IMR-90 (cell line): ENCODE results near the gene HNRNPLL. TPM values are rescaled to one million over a fixed set of nuclear protein-coding genes. Genes with fewer than 3 reads are reported as not detected.

Experiments used
- ATAC-seq: fragments of 200-7000 bp; cut with Tn5 transposase; 2 replicates; pipeline ENCODE4 v1.9.1; 2020; ENCODE audit warnings: low read depth, mild to moderate bottlenecking, moderate library complexity
- BruUV-seq: library from RNA; stranded (reverse); fragments of 400-500 nt; replicated peaks from 2 replicates; lab custom pipeline; 2021; lab: Mats Ljungman, UMichigan
- CTCF ChIA-PET: fragments of 300-600 bp; formaldehyde crosslinking; extraction: SDS; loops from one replicate; lab custom pipeline; 2021; ENCODE audit warnings: antibody characterized with exemption; lab: Yijun Ruan, JAX
- POLR2A ChIA-PET: fragments of 300-600 bp; sonication (Branson Sonifier 250); formaldehyde crosslinking; loops from one replicate; lab custom pipeline; 2022; ENCODE audit warnings: antibody characterized with exemption; ENCODE audit not compliant: unreplicated experiment; lab: Charles Lee
- DNase-seq: peaks from one replicate; pipeline ENCODE4 v3.0.0; 2013
- H2AFZ ChIP-seq: replicated peaks from 2 replicates; pipeline ENCODE3; 2013; ENCODE audit warnings: low read length, mild to moderate bottlenecking; ENCODE audit not compliant: poor library complexity
- H2AK5ac ChIP-seq: 2 replicates; pipeline ENCODE4 v1.6.1; 2013; ENCODE audit warnings: low read depth, low read length, inconsistent platforms
- H2AK9ac ChIP-seq: replicated peaks from 2 replicates; pipeline ENCODE3; 2013; ENCODE audit warnings: mild to moderate bottlenecking, low read depth, low read length, moderate library complexity; ENCODE audit not compliant: poor library complexity
- H2BK120ac ChIP-seq: 2 replicates; pipeline ENCODE4 v1.6.1; 2013; ENCODE audit warnings: low read depth, low read length, inconsistent platforms
- H2BK15ac ChIP-seq: 3 replicates; pipeline ENCODE4 v1.6.1; 2013; ENCODE audit warnings: low read depth, low read length, inconsistent platforms
- H2BK20ac ChIP-seq: 2 replicates; pipeline ENCODE4 v1.6.1; 2013; ENCODE audit warnings: low read depth, mild to moderate bottlenecking, inconsistent platforms, low read length, moderate library complexity
- H2BK5ac ChIP-seq: 2 replicates; pipeline ENCODE4 v1.6.1; 2013; ENCODE audit warnings: mild to moderate bottlenecking, low read depth, low read length, inconsistent platforms; ENCODE audit not compliant: poor library complexity, severe bottlenecking
- H3K14ac ChIP-seq: replicated peaks from 2 replicates; pipeline ENCODE4 v1.6.1; 2013; ENCODE audit warnings: low read depth, low read length, inconsistent platforms
- H3K18ac ChIP-seq: 2 replicates; pipeline ENCODE4 v1.6.1; 2013; ENCODE audit warnings: low read depth, low read length, control low read depth
- H3K23ac ChIP-seq: 2 replicates; pipeline ENCODE4 v1.6.1; 2013; ENCODE audit warnings: low read depth, low read length, inconsistent platforms
- H3K27ac ChIP-seq: 2 replicates; pipeline ENCODE4 v1.5.1; 2013; ENCODE audit warnings: mild to moderate bottlenecking, control low read depth, low read length; ENCODE audit not compliant: insufficient read depth
- H3K27me3 ChIP-seq: 2 replicates; pipeline ENCODE4 v1.6.1; 2013; ENCODE audit warnings: low read length; ENCODE audit not compliant: control insufficient read depth, insufficient read depth
- H3K36me3 ChIP-seq: 2 replicates; pipeline ENCODE4 v1.6.1; 2013; ENCODE audit warnings: low read length, mixed read lengths; ENCODE audit not compliant: control insufficient read depth, insufficient read depth
- H3K4ac ChIP-seq: 2 replicates; pipeline ENCODE4 v1.6.1; 2013; ENCODE audit warnings: low read depth, low read length, inconsistent platforms
- H3K4me1 ChIP-seq: 2 replicates; pipeline ENCODE4 v1.6.1; 2013; ENCODE audit warnings: low read length, mixed read lengths; ENCODE audit not compliant: control insufficient read depth, insufficient read depth
- H3K4me2 ChIP-seq: 2 replicates; pipeline ENCODE4 v1.6.1; 2013; ENCODE audit warnings: low read depth, mild to moderate bottlenecking, control low read depth, low read length, moderate library complexity
- H3K4me3 ChIP-seq: 2 replicates; pipeline ENCODE4 v1.5.1; 2013; ENCODE audit warnings: low read depth, mild to moderate bottlenecking, control low read depth, low read length, moderate library complexity; ENCODE audit not compliant: insufficient read depth
- H3K56ac ChIP-seq: 2 replicates; pipeline ENCODE4 v1.6.1; 2013; ENCODE audit warnings: low read length, inconsistent platforms; ENCODE audit not compliant: insufficient read depth; ENCODE audit errors: extremely low read depth
- H3K79me1 ChIP-seq, 2 experiments: 2 replicates each; pipeline ENCODE4 v1.6.1; 2013; ENCODE audit warnings: low read length in 2 of 2, inconsistent platforms in 1 of 2, low read depth in 1 of 2
- H3K9ac ChIP-seq: 2 replicates; pipeline ENCODE4 v1.6.1; 2013; ENCODE audit warnings: low read depth, low read length, control low read depth
- H3K9me1 ChIP-seq: 2 replicates; pipeline ENCODE4 v1.6.1; 2013; ENCODE audit warnings: low read length, inconsistent platforms; ENCODE audit not compliant: insufficient read depth
- H3K9me3 ChIP-seq: 2 replicates; pipeline ENCODE4 v1.6.1; 2013; ENCODE audit warnings: low read length; ENCODE audit not compliant: control insufficient read depth, insufficient read depth
- H4K20me1 ChIP-seq: 2 replicates; pipeline ENCODE4 v1.6.1; 2013; ENCODE audit warnings: low read length, inconsistent platforms; ENCODE audit not compliant: insufficient read depth
- H4K5ac ChIP-seq: 2 replicates; pipeline ENCODE4 v1.6.1; 2013; ENCODE audit warnings: mild to moderate bottlenecking, low read depth, low read length, control low read depth
- H4K8ac ChIP-seq, 2 experiments: 2 replicates each; pipeline ENCODE4 v1.6.1; 2013; ENCODE audit warnings: low read depth in 2 of 2, low read length in 2 of 2, control low read depth in 1 of 2, inconsistent platforms in 1 of 2
- H4K91ac ChIP-seq: 2 replicates; pipeline ENCODE4 v1.6.1; 2013; ENCODE audit warnings: low read depth, low read length, inconsistent platforms; ENCODE audit not compliant: insufficient read depth
- MAFK ChIP-seq: IDR thresholded peaks from 2 replicates; pipeline ENCODE4 v1.6.1; 2012; ENCODE audit warnings: low read depth, low read length, improper control_type of control experiment
- NFE2L2 ChIP-seq: fragments of 150-350 bp; IDR thresholded peaks from 2 replicates; pipeline ENCODE4 v1.6.1; 2016; ENCODE audit warnings: low read depth, mild to moderate bottlenecking, low read length
- RAD21 ChIP-seq: IDR thresholded peaks from 2 replicates; pipeline ENCODE4 v1.6.1; 2012; ENCODE audit warnings: low read length, improper control_type of control experiment
- RFX5 ChIP-seq: IDR thresholded peaks from 2 replicates; pipeline ENCODE4 v1.8.0; 2012; ENCODE audit warnings: low read depth, mild to moderate bottlenecking, low read length, moderate library complexity
- SMC3 ChIP-seq: fragments of 150-350 bp; IDR thresholded peaks from 2 replicates; pipeline ENCODE4 v1.6.1; 2016; ENCODE audit warnings: low read depth, mild to moderate bottlenecking, antibody characterized with exemption, low read length, moderate library complexity
- USF2 ChIP-seq: fragments of 150-350 bp; IDR thresholded peaks from 2 replicates; pipeline ENCODE4 v1.6.1; 2017; ENCODE audit warnings: mild to moderate bottlenecking, antibody characterized with exemption, low read length, low read depth
- WGBS, 2 experiments: methylation state at CpG; one replicate each; pipeline versions ENCODE4 v1.1.5 to v1.1.7; 2013; ENCODE audit warnings: missing lambda C conversion rate in 2 of 2; ENCODE audit not compliant: insufficient read length in 1 of 2; ENCODE audit errors: extremely low coverage in 2 of 2; 5-methylcytosine and 5-hydroxymethylcytosine counted together
- dilution Hi-C: fragments of 300-500 bp; cut with HindIII; formaldehyde crosslinking; loops from one replicate; pipeline ENCODE4 v1.14.3; 2018; ENCODE audit warnings: low sequenced_read_pairs; ENCODE audit not compliant: unreplicated experiment
- in situ Hi-C: fragments of 300-500 bp; cut with MboI; formaldehyde crosslinking; loops from 3 replicates; pipeline ENCODE4 v1.14.3; 2019; ENCODE audit warnings: low sequenced_read_pairs, inconsistent platforms, mixed read lengths
- intact Hi-C: fragments of 100-400 bp; cut with micrococcal nuclease; formaldehyde crosslinking; loops from 2 replicates; pipeline ENCODE4 v1.10.0; 2022
- polyA plus RNA-seq, 3 experiments: library from polyadenylated mRNA; depleted of rRNA; stranded (reverse); fragments of >200 nt; gene quantifications; 2 replicates each; pipeline ENCODE4 v1.2.3, GENCODE V29; 2012; ENCODE audit warnings: low replicate concordance in 1 of 3
- total RNA-seq: library from RNA; depleted of rRNA; stranded (reverse); fragments of >200 nt; gene quantifications from 2 replicates; pipeline ENCODE4 v1.2.3, GENCODE V29; 2012

Gene HNRNPLL
- total and polyA plus RNA-seq, 2 of the 4 experiments (the other 2 are of a cell fraction): 23.7 to 53.1 TPM

- Histone ChIP-seq H3K79me1 (no peaks in the 10 kb centered on the region; a peak in 1 of 4 replicates), H3K9me3 (no peaks in the 10 kb centered on the region), H2BK15ac (no peak overlapping the region), H2AK5ac (no peak overlapping the region), H3K4me2 (no peak overlapping the region), H3K36me3 (peaks cover 12% of the 10 kb centered on the region), H2BK20ac (no peak overlapping the region), H3K4me1 (no peaks in the 10 kb centered on the region), H4K20me1 (no peaks in the 10 kb centered on the region; the same call in 1 of the 2 replicates), H4K5ac (no peak overlapping the region), H3K23ac (no peak overlapping the region), H2AFZ (no peak overlapping the region), H2BK5ac (no peak overlapping the region), H2BK120ac (no peak overlapping the region), H2AK9ac (no peak overlapping the region), H3K18ac (no peak overlapping the region), H3K9me1 (peaks cover 3% of the 10 kb centered on the region; the same call in 1 of the 2 replicates), H4K91ac (no peak overlapping the region), H3K27ac (no peak overlapping the region), H4K8ac (no peak overlapping the region), H3K27me3 (no peaks in the 10 kb centered on the region), H3K4ac (no peak overlapping the region), H3K14ac (no peak overlapping the region), H3K9ac (no peak overlapping the region), H3K4me3 (no peak overlapping the region), H3K56ac (no peak overlapping the region)
- 100% methylated on average over 1 of the region's 2 CpGs; no CpG with 5 or more reads in 1 of the 2 experiments for WGBS, 2 experiments
- TF ChIP-seq MAFK (no peak), SMC3 (no peak), RAD21 (no peak), RFX5 (no peak), USF2 (no peak), NFE2L2 (no peak)
- DNase-seq (no peak), ATAC-seq (no peak)
- no TSS peak for BruUV-seq
- ChIA-PET CTCF (no interaction called here), POLR2A (no interaction called here)
- dilution Hi-C loops: loop anchor here (25.0 kb wide), 1 partner anchor 177 kb away; no protein-coding TSS in a partner anchor
- intact Hi-C loops: no loop called here
- in situ Hi-C loops: no loop called here
Measured at GRCh38 chr2:38560092-38560491, 42.6 kb downstream of the HNRNPLL start.
